NCI-H526 (cell line): Measurements from ENCODE around the gene CLTC.

Experiments used
- DNase-seq, 2 experiments: peaks; one replicate each; lab custom pipeline; 2025; lab: John Stamatoyannopoulos, UW

The CLTC gene

GRCh38 chr17:59727817-59728533 is 108.3 kb downstream of the CLTC start:
- no peak for DNase-seq

- no peak for DNase-seq
These were observed 110.7 kb downstream of the CLTC start for GRCh38 chr17:59730268-59730834.

- no peak for DNase-seq
These were observed 114.0 kb downstream of the CLTC start for GRCh38 chr17:59733697-59734096.

GRCh38 chr17:59734226-59734625 is 114.5 kb downstream of the CLTC start:
- DNase-seq: no peak

GRCh38 chr17:59737324-59737723 is 117.6 kb downstream of the CLTC start:
- DNase-seq: no peak

DNA sequence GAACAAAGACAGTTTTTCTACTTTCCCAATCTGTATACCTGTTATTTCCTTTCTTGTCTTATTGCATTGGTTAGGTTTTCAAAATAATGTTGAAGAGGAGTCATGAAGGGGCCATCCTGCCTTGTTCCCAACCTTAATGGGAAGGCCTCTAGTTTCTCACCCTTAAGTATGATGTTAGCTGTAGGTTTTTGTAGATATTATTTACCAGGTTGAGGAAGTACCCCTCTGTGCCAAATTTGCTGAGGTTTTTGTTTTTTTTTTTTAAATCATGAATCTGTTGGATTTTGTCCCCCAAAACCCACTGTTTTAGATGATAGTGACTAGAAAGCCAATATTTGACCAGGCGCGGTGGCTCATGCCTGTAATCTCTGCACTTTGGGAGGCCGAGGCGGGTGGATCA is 124.1 kb downstream of the CLTC start:
- DNase-seq: no peak

DNA sequence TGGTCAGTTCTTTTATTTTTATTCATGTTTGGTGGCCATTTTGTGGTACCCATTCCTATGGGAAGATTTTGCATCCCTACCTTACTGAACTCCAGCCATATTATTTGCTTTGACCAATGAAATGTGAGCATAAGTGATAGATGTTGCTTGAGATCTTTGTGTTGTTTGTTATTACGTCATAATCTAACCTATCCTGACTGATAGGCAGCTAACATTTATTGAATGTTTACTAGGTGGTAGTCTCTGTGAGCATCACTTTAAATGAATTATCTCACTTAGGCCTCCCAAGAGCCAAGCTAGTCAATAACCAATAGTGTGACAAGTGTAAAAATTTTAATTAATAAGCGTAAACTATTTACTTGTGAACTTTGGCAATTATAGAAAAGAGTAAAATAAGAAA is 125.3 kb downstream of the CLTC start:
- no peak for DNase-seq
